Measurements from ENCODE around the gene PRICKLE2.

The PRICKLE2 gene, protein sequence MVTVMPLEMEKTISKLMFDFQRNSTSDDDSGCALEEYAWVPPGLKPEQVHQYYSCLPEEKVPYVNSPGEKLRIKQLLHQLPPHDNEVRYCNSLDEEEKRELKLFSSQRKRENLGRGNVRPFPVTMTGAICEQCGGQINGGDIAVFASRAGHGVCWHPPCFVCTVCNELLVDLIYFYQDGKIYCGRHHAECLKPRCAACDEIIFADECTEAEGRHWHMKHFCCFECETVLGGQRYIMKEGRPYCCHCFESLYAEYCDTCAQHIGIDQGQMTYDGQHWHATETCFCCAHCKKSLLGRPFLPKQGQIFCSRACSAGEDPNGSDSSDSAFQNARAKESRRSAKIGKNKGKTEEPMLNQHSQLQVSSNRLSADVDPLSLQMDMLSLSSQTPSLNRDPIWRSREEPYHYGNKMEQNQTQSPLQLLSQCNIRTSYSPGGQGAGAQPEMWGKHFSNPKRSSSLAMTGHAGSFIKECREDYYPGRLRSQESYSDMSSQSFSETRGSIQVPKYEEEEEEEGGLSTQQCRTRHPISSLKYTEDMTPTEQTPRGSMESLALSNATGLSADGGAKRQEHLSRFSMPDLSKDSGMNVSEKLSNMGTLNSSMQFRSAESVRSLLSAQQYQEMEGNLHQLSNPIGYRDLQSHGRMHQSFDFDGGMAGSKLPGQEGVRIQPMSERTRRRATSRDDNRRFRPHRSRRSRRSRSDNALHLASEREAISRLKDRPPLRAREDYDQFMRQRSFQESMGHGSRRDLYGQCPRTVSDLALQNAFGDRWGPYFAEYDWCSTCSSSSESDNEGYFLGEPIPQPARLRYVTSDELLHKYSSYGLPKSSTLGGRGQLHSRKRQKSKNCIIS

DNA sequence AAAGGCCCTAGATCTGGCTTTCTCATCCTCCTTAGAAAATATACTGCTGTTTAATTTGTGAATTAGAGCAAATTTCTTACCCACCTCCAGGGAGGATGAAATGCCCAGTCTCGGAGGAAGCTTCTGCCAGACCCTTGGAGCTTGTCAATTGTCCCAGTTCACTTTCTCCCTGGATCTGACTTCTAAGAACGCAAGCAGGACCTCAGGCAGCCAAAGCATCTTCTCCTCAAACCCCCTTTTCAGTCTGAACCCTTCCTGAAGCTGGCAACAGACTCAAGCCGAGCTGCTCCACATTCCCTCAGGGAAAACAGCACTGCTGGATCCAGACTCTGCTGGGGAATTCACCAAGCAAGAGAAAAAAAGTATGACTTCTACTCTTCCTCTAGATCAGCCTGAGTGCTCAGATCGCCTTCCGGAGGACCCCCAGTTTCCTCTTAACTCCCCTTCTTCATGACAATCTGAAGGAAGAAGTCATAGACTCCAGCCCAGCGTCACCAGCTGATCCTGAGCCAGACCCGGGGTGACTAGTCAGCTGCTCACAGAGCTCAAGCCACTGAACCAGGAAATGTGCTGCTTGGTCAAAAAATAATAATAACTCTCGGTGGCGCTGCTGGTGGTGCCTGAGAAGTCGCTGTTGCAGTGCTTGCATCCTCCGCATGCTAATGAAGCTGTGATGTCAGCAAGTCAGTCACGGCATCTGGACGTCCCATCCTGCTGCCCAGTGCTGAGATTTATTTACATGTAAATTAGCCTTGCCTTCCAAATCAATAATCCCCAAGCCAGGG is at the start of gene PRICKLE2:
PRICKLE2 (minus strand) TSS at position 641 of the 785 bp plus-strand sequence. CDS start 26,539 bp downstream, outside the sequence.
- DNase-seq: no peak

- DNase-seq: no peak
These were observed 47.6 kb upstream of the PRICKLE2 start for GRCh38 chr3:64272842-64273241.

DNA sequence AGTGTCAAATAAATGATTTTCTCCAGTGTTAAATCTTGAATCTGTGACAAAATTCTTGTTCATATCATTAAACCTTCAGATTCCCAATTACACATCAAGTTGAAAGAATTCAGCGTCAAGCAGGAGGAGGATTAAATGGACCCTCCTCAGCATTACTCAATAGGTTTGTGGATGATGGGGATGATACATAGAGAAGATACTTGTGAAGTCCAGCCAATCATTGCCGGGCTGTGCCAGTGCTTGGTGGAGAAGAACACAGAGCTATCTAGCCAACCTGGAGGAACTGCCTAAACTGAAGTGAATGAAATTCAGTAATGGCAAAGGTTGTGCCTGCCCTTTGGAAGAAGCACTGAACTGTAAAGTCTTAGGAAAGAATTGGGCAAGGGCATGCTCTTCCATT is 47.0 kb upstream of the PRICKLE2 start:
- no peak for DNase-seq

GRCh38 chr3:64271631-64272030 is 46.4 kb upstream of the PRICKLE2 start:
- no peak for DNase-seq

DNA sequence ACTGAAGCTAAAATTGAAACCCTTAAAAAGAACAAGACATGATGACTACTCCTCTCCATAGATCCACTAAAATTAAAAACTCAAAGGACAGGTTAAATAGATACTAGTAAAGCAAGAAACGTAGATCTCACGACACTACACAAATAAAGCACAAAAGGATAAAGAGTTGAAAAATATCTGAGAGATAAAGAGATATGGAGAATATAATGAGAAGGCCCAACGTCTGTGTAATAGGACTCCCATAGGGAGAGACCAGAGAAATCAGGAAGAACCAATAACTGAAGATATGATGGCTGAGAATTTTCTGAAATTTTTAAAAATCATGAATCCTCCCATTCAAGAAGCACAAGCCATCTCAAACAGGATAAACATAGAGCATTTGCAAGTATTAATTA is 45.6 kb upstream of the PRICKLE2 start:
- no peak for DNase-seq

- no peak for DNase-seq
These were observed 45.0 kb upstream of the PRICKLE2 start for GRCh38 chr3:64270142-64270865.

DNA sequence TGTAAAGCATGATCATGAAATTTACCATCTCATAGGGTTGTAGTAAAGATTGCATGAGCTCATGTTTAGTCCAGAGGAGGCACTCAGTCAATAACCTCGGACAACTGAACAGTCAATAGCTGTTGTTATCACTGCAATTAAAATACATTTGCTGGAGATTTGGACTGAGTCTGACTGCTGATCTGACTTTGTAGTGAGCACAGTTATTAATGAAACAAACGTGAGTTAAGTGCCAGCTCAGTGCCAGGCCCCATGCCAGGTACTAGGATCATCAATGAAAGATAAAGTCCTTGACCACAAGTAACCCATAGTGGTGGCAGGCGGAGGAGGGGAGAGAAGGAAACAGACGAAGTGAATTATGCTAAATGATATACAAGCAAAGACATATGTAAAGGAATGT is 43.7 kb upstream of the PRICKLE2 start:
- no peak for DNase-seq

DNA sequence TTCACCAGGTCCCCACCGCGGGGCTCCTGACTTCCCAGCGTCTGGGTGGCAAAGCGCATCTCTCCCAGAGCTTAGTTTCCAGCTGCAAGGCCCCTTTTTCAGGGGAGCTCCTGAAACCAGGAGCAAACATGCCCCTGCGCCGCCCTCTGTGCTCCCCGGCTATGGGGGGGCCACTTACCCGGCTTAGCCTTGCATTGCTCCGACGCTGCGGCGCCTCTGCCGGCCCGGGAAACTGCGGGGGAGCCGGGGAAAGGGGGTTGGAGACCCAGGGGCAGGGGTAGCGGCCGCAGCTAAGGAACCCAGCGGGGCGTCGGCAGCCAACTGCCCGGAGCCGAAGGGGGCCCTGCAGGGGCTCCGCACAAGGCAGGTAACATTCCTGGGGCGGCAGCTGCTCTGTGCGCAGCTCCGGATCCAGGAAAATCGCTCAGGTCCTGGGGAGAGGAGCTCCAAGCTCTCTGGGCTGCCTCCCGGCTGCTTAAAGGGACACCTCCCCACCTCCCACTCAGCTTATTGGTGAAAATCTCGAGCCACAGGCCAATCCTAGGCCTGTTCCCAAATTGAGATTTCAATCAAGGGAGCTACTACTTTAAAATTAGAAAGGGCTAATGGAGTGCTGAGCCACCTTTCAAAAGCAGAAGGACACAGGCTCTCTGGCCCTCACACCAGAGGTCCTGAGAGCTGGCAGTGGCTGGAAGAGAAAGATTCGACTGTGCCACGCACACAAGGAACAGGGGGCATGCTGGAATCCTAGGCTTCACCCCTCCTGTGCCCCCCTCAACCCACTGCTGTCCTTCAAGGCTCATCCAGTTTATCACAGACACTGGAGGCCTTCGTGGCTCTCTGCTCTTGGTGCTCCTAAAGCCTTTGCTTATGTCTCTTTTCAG is 42.7 kb upstream of the PRICKLE2 start:
- DNase-seq: no peak

GRCh38 chr3:64266983-64267382 is 41.7 kb upstream of the PRICKLE2 start:
- DNase-seq: no peak

- no peak for DNase-seq
These were observed 41.0 kb upstream of the PRICKLE2 start for GRCh38 chr3:64266065-64266931.

DNA sequence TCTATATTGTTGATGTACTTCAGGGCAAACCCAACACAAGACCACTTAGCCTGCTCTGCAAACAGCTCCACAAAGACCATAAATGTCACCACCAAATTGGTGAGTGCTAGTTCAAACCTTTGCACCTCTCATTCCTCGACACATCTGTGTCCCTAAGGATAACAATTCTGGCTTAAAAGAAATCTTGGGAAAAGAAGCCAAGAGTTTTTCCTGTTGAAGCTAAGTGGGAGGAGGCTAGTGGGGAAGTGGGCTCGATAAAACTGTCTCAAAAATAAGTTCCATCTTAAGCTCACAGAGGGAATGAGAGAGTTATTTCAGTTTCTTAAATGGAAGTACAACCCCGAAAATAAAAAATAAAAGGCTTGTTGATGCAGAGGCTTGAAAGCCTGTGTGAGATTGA is 40.4 kb upstream of the PRICKLE2 start:
- DNase-seq: no peak

GRCh38 chr3:64264501-64265109 is 39.3 kb upstream of the PRICKLE2 start:
- DNase-seq: no peak

- no peak for DNase-seq
These were observed 37.4 kb upstream of the PRICKLE2 start for GRCh38 chr3:64262574-64263114.

DNA sequence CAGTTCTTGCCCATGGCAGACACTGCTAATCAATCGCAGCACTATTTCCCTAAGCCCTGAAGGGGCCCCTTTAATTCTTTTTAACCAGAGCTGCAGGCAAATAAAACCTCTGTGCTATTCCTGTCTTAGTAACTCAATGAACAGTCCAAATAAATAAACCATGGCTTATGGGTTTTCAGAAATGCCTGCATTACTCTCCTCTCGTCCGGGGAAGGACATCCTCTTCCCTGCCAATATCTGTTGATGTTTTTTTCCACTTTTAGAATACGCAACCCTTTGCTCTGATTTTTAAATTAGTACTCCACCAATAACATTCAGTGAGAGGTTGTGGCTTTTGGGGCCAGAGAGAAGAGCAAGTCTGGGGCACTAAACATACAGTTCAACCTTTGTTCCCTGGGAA is 35.2 kb upstream of the PRICKLE2 start:
- DNase-seq: no peak

- no peak for DNase-seq
These were observed 34.4 kb upstream of the PRICKLE2 start for GRCh38 chr3:64259636-64260035.

DNA sequence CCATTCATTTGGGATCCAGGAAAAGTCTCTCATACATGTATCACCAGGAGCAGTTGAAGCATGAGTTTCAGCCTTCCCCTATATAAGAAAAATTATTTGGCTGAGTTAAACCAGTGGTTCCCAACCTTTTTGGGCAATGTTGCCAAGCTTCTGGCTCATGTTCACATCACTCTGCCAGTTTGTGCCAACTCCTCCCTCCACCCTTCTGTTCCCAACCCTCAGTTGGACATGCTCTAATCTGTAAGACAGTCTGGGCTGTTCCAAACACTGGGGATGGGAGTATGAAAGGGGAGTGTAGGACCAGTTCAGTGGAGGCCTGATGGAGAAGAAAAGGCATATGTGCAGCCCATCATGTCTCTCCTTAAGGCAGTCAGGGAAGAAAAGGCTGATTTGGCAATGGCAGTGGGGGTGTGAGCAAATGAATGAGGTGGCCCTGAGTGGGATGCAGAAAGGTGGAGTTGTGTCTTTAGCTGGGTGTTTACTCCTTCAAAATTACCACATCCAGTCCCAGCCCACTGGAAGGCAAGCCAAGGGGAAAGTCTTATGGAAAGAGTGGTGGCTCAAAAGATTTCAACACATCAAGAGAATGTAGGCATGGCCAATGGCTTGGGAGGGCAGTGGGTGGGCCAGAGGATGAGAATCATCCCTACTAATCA is 32.0 kb upstream of the PRICKLE2 start:
- no peak for DNase-seq

DNA sequence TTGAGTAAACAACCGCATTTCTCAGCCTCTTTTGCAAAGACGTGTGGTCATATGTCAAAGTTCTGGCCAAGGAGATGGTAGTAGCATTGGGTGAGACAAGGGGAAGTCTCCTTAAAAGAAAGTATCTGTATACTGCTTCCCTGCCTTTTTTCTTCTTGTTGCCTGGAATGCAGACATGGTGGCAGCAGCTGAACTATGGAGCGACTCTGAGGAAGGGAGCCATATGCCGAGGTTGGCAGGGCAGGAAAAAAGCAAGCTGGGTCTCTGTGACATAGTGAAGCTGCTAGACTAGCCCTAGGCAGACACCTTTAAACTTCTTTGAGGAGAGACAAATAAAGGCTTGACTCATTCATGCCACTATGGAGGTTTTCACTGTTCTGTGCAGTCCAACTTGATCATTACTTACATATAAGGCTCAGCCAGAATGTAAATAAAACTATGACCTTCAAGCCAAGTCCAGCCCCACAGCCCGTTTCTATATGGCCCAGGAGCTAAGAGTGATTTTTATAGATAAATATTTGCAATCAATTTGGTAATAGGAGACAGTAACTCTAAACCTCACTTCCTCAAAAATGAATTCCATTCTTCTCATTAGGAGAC is 30.6 kb upstream of the PRICKLE2 start:
- DNase-seq: no peak

DNA sequence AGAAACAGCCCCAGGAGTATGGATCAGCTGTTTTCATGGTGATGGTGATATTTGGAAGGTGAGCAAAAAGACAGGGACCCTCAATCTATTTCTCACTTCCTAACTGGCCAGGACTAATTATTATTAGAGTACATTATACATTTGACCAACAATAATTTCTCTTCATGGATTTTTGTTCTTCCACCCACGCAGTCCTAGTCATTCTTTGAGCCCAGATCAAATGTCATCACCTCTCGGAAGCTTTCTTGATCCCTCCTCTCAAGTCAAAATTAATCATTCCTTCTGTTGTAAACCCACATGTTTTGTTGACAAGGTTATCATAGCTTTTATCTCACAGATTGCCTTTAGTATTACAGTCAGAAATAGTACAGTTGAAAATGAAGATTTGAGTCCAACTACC is 29.2 kb upstream of the PRICKLE2 start:
- DNase-seq: no peak

DNA sequence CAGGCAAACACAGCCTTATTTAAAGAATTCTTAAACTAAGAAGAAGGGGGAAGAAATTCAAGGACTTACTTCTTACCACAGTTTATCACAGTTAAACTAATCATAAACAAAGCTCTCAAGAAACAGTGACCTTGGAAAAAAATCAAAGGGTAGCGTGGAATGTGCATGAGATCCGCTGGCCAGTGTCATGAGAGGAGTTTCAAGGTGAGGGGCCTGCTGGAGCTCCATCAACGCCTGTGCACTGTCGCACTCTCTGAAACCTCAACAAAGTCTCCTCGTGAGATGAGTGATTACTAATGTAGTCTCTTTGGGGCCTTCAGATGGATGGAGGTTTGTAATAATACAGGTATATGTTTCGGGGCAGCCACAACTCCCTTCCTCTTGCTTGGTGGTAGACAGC is 28.4 kb upstream of the PRICKLE2 start:
- DNase-seq: no peak

All from stimulated activated CD4-positive, alpha-beta T cell treated with anti-CD3 and anti-CD28 coated beads, Interleukin-12 subunit alpha, Interleukin-12 subunit beta, amount 100 ng/mL, for 4 hours (primary cell).